HG03460 (cell line): ENCODE results near the gene DNAAF5.
A peak's percentile ranks its signal among the peaks of the same experiment; 100 is the strongest.

Experiments used
- ATAC-seq: cut with Tn5 transposase; IDR thresholded peaks from one replicate; pipeline ENCODE4 v1.9.1; 2021; ENCODE audit not compliant: unreplicated experiment

The DNAAF5 gene

DNA sequence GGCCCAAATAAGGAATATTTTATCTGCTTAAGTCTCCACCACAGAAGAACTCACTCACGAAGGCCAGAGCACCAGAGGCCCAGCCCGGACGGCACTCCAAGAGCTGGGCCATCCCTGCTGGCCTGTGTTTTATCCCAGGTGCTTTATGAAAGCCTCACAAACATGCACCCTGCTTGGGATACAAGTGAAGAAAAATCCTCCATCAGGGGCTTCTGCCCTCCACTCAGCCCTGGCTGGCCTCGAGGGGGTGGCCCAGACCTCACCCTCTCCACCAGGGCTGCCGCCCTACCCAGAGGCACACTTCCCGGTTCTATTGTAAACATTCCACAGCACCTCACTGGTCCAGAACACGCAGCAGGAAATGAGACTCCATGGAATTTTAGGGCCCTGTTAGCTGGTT is 19.8 kb upstream of the DNAAF5 start:
- no peak for ATAC-seq

DNA sequence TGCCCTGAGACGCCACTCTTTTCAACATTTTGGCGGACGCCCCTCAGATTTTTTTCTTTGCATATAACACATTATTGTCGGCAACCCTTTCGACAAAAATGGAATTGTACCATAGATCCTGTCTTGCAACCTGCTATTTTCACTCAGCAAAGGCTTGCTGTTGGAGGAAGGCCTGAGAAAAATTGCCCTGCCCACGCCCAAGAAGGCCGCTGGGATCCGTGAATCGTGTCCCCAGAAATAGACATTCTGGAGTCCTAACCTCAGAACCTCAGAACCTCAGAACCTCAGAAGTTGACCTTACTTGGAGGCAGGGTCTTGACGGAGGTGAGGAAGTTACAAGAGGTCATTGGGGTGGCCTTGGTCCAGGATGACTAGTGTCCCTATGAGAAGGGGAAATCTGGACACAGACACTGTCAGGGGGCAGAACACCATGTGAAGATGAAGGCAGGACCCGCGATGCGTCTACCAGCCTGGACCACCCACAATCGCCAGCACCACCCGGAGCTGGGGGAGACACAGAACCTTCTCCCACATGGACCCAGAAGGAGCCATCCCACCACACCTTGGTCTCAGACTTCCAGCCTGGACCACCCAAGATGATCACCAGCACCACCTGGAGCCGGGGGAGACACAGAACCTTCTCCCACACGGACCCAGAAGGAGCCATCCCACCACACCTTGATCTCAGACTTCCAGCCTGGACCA is 19.1 kb upstream of the DNAAF5 start:
- ATAC-seq, result no peak

DNA sequence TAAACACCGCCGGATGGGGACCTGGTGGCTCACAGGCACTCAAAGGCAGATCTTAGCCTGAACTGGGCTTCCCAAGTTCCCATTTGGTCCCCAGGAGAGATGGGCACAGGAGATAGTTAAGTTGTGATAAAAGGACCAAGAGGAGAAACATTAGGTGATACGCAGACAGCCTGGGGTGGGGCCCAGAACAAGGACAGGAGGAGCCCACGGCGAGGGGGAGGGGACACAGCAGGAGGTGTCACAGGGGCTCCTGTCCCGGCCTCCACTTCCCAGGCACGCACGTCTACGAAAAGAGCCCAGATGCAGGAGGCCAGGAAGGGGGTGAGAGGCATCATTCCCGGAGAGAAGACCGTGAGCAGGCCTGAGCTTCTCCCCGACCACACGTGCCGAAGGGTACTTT is 16.3 kb upstream of the DNAAF5 start:
- no peak for ATAC-seq

GRCh38 chr7:711093-711921 is 15.2 kb upstream of the DNAAF5 start:
- ATAC-seq, result no peak

DNA sequence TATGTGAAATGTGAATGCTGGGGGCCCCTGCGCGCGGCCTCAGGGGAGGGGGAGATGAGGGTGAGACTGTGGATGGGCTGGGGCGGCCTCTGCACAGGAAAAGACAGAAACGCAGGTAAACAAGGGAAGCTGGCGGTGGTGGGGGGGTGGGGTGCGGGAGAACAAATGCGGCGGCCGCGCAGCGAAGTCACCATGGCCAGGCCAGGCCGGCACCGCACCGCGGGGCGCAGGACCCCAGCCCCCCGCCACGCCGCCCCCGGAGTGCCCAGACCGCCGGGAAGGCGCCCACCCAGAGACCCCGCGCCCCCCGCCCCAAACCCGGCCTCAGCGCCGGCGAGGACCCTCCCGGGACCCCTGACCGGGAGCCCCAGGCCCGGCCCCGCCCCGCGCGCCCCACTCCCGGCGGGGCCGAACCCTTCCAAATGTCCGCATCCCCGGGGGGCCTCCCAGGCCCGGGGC is 14.5 kb upstream of the DNAAF5 start:
- no peak for ATAC-seq

DNA sequence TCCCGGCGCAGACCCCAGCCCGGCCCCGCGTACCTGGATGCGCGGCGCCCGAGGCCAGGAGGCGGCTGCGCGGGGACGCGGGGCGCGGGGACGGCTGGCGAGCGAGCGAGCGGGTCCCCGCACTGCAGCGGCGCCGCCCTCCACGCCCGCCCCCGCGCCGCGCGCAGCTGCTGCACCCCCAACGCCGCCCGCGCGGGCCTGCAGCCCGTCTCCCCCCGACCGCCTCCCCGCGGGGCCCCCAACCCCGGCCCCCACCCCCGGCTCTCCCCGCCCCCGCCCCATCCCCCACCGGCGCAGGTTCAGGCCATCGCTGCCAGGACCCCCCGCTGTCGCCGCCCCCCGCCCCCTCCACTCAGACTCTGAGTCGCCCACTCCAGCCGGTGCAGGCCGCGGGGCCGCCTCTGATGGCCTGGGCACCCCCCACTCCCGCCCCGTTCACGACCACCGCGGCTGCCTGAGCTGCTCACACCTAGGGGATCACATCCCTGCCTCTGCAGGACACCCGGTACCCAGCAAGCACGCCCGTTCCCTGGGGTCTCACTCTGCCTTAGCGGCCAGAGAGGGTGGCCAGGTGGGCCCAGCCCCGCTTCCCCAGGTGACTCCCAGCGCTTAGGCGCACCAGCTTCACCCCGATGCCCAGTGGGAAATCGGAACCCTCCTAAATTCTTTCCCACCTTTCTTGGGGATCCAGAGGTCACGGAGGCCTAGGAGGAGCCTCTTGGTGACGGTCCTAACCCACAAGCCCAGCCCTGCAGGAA is 13.9 kb upstream of the DNAAF5 start:
- ATAC-seq, result no peak

DNA sequence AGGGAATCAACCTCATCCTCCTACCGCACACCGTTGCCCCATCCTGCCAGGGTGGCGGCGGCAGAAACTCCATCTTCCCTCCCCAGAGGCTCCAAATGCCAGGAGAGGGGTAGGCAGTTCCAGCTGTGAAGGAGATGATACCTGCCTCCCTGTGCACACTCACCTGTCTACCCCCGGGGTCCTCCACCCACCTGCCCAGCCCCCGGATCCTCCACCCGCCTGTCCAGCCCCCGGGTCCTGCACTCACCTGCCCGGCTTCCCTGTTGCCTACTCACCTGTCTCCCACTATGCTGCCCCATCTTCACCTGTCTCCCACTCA is 13.4 kb upstream of the DNAAF5 start:
- ATAC-seq, result no peak

- ATAC-seq, result no peak
Measured at GRCh38 chr7:713488-714230, 12.8 kb upstream of the DNAAF5 start.

- ATAC-seq, result no peak
Measured at GRCh38 chr7:714251-714671, 12.2 kb upstream of the DNAAF5 start.

DNA sequence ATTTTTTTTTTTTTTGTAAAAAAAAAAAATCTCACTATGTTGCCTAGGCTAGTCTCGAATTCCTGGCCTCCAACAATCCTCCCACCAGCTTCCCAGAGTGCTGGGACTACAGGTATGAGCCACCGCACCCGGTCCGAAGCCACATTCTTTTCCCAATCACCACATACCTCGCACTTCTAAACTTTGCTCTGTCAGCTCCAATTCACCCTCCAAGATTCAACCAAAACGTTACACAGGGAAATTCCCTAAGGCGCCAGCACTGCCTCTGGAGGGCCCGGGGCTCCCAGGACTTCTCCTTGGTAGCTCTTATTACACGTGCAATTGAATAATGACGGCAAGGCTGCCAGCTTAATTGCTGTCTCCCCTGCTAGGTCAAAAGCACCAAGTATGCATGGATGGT is 10.3 kb upstream of the DNAAF5 start:
- ATAC-seq, result no peak

DNA sequence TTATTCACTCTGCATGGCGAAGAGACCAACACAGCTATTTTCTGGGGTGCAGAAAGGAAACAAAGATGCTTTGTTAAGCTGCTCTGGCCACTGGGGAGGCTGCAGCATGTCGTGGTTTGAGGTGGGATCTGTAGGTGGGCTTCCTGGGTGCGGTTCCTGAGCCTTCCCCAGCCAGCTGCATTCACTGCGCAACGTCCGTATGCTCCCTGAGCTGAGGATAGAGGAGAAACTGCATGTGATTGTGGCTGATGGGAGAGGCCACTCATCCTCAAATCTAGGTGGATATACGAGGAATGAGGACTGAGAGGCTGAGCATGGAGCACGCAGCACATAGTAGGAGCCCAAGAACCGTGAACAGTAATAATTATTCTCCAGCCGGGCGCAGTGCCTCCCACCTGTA is 9.9 kb upstream of the DNAAF5 start:
- no peak for ATAC-seq

DNA sequence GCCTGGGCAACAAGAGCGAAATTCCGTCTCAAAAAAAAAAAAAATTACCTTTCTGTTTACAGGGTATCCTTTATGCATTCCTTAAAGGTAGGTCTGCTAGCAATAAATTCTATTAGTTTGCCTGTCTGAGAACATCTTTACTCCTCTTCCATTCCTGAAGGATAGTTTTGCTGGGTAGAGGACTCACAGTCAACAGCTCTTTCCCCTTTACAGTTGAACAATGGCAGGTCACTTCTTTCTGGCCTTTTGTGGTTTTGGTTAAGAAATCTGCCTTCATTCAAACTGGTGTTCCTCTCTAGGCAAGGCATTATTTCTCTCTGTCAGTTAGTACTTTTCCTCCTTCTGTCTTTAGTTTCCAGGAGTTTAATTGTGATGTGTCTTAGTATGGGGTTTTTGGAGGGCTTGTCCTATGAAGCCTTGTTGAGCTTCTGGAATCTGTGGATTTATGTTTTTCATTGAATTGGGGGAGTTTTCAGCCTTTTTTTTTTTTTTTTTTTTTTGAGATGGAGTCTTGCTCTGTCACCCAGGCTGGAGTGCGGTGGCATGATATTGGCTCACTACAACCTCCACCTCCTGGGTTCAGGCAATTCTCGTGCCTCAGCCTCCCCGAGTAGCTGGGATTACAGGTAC is 4.8 kb upstream of the DNAAF5 start:
- ATAC-seq, result no peak

- ATAC-seq, result no peak
Measured at GRCh38 chr7:723541-723940, 3.0 kb upstream of the DNAAF5 start.

GRCh38 chr7:724298-724697 is 2.2 kb upstream of the DNAAF5 start:
- ATAC-seq, result no peak

DNA sequence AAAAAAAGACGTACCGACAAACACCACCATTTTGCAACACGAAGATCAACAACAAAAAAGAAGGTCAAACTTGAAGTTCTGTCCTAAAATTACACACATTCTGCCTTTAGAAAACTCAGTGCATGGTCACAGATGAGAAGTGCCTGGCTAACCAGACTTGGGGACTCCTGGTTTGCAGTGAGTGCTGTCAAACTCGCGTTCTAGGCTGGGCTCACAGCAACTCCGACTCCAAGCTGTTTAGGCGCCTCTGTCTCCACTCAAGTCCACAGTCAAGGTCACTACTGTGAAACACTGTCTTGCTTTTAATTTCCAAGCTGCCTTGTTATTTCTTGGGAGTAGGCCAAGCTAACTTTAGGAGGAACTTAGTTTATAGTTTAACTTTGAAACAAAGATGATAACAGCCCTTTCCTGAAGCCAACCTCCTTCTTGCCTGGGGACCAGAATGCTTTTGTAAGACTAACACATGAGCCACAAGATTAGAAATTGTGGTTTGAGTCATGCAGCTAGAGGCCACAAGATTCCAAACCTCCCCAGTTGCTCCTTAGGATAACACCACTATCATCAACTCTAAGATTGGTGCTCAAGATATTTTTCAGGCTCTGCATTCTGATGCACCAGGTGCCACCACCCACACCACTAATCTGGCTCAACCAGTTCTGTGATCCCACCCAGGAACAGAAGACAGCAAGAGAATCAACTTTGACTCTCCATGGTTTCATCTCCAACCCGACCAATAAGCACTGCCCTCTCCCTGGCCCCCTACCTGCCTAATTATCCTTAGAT is 1.1 kb upstream of the DNAAF5 start:
- no peak for ATAC-seq

DNA sequence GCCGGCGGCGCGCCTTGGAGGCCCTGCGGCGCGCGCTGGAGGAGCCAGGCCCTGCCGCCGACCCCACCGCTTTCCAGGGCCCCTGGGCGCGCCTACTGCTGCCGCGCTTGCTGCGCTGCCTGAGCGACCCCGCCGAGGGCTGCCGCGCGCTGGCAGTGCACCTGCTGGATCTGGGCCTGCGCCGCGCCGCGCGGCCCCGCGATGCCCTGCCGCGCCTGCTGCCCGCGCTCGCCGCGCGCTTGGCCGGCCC is 280 bp downstream of the DNAAF5 start:
- no peak for ATAC-seq

- peak; percentile 48 for ATAC-seq
Measured at GRCh38 chr7:727104-727805, 756 bp downstream of the DNAAF5 start, which contains the start of gene PRKAR1B. Gene PRKAR1B (minus strand): TSS chr7:727281. CDS start chr7:711505, 15,776 bp downstream.

GRCh38 chr7:727806-728460 is 1.4 kb downstream of the DNAAF5 start:
- ATAC-seq, result no peak

GRCh38 chr7:728602-729001 is 2.1 kb downstream of the DNAAF5 start:
- no peak for ATAC-seq
